Astrocyte (in vitro differentiated cells and primary cell): ENCODE results near the gene ACAP3.

ENCODE experiments used
- EZH2 ChIP-seq: IDR thresholded peaks from 2 replicates; pipeline ENCODE4 v1.6.1; 2012; ENCODE audit warnings: mild to moderate bottlenecking, low read length, inconsistent platforms; ENCODE audit not compliant: insufficient read depth
- TF ChIP-seq, protein P1 (sequence below): IDR thresholded peaks from 2 replicates; pipeline ENCODE4 v1.5.1; 2011; ENCODE audit warnings: low read depth, mild to moderate bottlenecking, inconsistent platforms, low read length, moderate library complexity; ENCODE audit not compliant: insufficient read depth

DNA sequence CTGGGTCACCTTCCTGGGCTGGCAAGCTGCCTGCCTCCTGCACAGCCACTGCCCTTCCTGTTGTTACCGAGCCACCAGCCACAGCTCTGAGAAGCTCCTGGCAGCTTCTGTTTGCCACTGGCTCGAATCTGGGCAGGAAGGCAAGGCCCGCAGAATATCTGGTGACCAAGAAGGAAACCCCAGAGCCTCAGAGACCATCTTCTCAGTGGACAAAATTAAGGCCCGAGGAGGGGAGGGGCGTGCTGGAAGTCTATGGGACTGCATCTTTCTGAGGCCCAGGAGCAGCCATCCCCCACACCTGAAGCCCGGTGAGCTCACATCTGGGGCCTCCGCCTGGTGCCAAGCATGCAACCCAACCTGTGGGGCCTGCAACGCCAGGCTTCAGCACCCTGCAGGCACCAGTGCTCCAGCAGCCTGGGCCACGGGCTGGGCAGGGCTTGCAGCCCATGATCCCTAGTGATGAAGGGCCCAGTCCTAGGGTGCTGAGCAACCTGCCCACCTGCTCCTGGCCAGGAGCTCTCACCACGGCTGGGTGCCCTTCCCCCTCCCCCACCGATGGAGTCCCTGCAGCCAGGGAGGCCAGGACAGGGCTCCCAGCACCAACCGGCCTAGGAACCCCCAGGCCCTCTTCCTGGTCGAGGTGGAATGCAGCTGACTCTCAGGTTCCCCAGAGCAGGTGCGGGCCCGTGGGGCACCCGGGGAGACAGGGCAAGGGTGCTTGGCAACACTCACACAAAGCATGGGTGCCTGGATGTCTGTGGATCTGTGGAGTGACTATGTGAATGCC, 17.8 kb upstream of the ACAP3 start:
- no peak for TF ChIP-seq EZH2
- TF ChIP-seq, protein P1, sequence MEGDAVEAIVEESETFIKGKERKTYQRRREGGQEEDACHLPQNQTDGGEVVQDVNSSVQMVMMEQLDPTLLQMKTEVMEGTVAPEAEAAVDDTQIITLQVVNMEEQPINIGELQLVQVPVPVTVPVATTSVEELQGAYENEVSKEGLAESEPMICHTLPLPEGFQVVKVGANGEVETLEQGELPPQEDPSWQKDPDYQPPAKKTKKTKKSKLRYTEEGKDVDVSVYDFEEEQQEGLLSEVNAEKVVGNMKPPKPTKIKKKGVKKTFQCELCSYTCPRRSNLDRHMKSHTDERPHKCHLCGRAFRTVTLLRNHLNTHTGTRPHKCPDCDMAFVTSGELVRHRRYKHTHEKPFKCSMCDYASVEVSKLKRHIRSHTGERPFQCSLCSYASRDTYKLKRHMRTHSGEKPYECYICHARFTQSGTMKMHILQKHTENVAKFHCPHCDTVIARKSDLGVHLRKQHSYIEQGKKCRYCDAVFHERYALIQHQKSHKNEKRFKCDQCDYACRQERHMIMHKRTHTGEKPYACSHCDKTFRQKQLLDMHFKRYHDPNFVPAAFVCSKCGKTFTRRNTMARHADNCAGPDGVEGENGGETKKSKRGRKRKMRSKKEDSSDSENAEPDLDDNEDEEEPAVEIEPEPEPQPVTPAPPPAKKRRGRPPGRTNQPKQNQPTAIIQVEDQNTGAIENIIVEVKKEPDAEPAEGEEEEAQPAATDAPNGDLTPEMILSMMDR, result no peak
